ENCODE data around the gene PGC. TPM values are rescaled to one million over a fixed set of nuclear protein-coding genes. Genes with fewer than 3 reads are reported as not detected.

Gene PGC
- total and polyA plus RNA-seq, 5 donors, result 0.42 to 1.00 TPM; not detected in 3

DNA sequence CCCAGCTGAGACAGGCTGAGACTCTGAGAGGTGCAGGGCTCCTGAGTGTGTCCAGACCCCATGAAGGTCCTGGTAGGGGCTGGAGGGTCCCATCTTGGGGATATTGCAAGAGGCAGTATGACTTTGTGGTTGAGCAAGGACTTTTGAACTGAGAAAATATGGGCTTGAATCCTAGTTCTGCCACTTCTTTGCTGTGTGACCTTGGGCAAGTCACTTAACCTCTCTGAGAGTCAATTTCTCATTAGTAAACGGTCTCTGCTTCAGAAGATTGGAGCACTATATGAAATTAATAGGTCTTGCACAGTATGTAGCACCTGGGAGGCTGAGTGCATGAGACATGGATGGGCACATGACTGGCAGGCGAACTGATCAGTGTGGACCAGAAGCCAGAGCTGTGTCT, 54.5 kb downstream of the PGC start:
- Histone ChIP-seq H3K27me3 (ENCODE audit: control insufficient read depth, insufficient read depth) (no peaks in the 10 kb centered on the region), H3K4me3 (ENCODE audit: low read length) (no peak overlapping the region), H3K4me1 (ENCODE audit: control insufficient read depth, insufficient read depth, low read length) (peaks cover 3% of the 10 kb centered on the region), H3K27ac (ENCODE audit: low read length) (no peak overlapping the region), H3K9me3 (ENCODE audit: control insufficient read depth, low read length) (no peaks in the 10 kb centered on the region)
- 94% methylated on average over 2 of the region's 2 CpGs for WGBS
- no peak for ATAC-seq
- intact Hi-C loops (cut with DNase I), result no loop called here
- DNase-seq, result no peak

GRCh38 chr6:41692080-41692675, 55.0 kb downstream of the PGC start:
- Histone ChIP-seq H3K27ac (ENCODE audit: low read length) (no peak overlapping the region), H3K27me3 (ENCODE audit: control insufficient read depth, insufficient read depth) (no peaks in the 10 kb centered on the region), H3K9me3 (ENCODE audit: control insufficient read depth, low read length) (no peaks in the 10 kb centered on the region), H3K4me1 (ENCODE audit: control insufficient read depth, insufficient read depth, low read length) (peaks cover 3% of the 10 kb centered on the region), H3K4me3 (ENCODE audit: low read length) (no peak overlapping the region)
- ATAC-seq (no peak), DNase-seq (no peak)
- intact Hi-C loops (cut with DNase I), result no loop called here

GRCh38 chr6:41691426-41692079, 55.6 kb downstream of the PGC start:
- H3K27ac ChIP-seq (ENCODE audit: low read length), result no peak overlapping the region
- no peak overlapping the region for H3K4me3 ChIP-seq (ENCODE audit: low read length)
- intact Hi-C loops (cut with DNase I), result no loop called here
- WGBS, result 85% methylated on average over 8 of the region's 8 CpGs
- DNase-seq, result peak in 1 of 3 donors; percentile 7
- H3K9me3 ChIP-seq (ENCODE audit: control insufficient read depth, low read length), result no peaks in the 10 kb centered on the region
- peaks cover 3% of the 10 kb centered on the region for H3K4me1 ChIP-seq (ENCODE audit: control insufficient read depth, insufficient read depth, low read length)
- H3K27me3 ChIP-seq (ENCODE audit: control insufficient read depth, insufficient read depth), result no peaks in the 10 kb centered on the region
- no peak for ATAC-seq

- Histone ChIP-seq H3K9me3 (ENCODE audit: control insufficient read depth, low read length) (no peaks in the 10 kb centered on the region), H3K4me3 (ENCODE audit: low read length) (no peak overlapping the region), H3K27ac (ENCODE audit: low read length) (no peak overlapping the region), H3K27me3 (ENCODE audit: control insufficient read depth, insufficient read depth) (no peaks in the 10 kb centered on the region), H3K4me1 (ENCODE audit: control insufficient read depth, insufficient read depth, low read length) (peaks cover 3% of the 10 kb centered on the region)
- DNase-seq (no peak), ATAC-seq (no peak)
- intact Hi-C loops (cut with DNase I), result no loop called here
- WGBS, result 94% methylated on average over 25 of the region's 25 CpGs
Measured at GRCh38 chr6:41690541-41691330, 56.5 kb downstream of the PGC start.

GRCh38 chr6:41689171-41690008, 57.8 kb downstream of the PGC start:
- ATAC-seq, result no peak
- no peak overlapping the region for H3K27ac ChIP-seq (ENCODE audit: low read length)

GRCh38 chr6:41688256-41688965, 58.8 kb downstream of the PGC start:
- ATAC-seq, result no peak
- Histone ChIP-seq H3K9me3 (ENCODE audit: control insufficient read depth, low read length) (no peaks in the 10 kb centered on the region), H3K4me3 (ENCODE audit: low read length) (no peak overlapping the region), H3K27ac (ENCODE audit: low read length) (no peak overlapping the region), H3K27me3 (ENCODE audit: control insufficient read depth, insufficient read depth) (no peaks in the 10 kb centered on the region), H3K4me1 (ENCODE audit: control insufficient read depth, insufficient read depth, low read length) (peaks cover 1% of the 10 kb centered on the region)
- 80% methylated on average over 5 of the region's 5 CpGs for WGBS
- DNase-seq, result no peak
- intact Hi-C loops (cut with DNase I), result loop anchor here (5.0 to 10.0 kb wide), 3 partner anchors 224 to 321 kb away; no protein-coding TSS in a partner anchor

More at GRCh38 chr6:41689171-41690008, 57.8 kb downstream of the PGC start:
- Histone ChIP-seq H3K27me3 (ENCODE audit: control insufficient read depth, insufficient read depth) (no peaks in the 10 kb centered on the region), H3K9me3 (ENCODE audit: control insufficient read depth, low read length) (no peaks in the 10 kb centered on the region), H3K4me1 (ENCODE audit: control insufficient read depth, insufficient read depth, low read length) (peaks cover 3% of the 10 kb centered on the region), H3K4me3 (ENCODE audit: low read length) (no peak overlapping the region)
- peak in 1 of 3 donors; percentile 9 for DNase-seq
- intact Hi-C loops (cut with DNase I), result loop anchor here (5.0 to 10.0 kb wide), 3 partner anchors 225 to 322 kb away; no protein-coding TSS in a partner anchor
- 65% methylated on average over 9 of the region's 9 CpGs for WGBS

- no peaks in the 10 kb centered on the region for H3K9me3 ChIP-seq (ENCODE audit: control insufficient read depth, low read length)
- WGBS, result 77% methylated on average over 9 of the region's 9 CpGs
- H3K4me3 ChIP-seq (ENCODE audit: low read length), result no peak overlapping the region
- no peak overlapping the region for H3K27ac ChIP-seq (ENCODE audit: low read length)
- intact Hi-C loops (cut with DNase I), result loop anchor here (5.0 to 10.0 kb wide), 3 partner anchors 223 to 320 kb away; no protein-coding TSS in a partner anchor
- H3K27me3 ChIP-seq (ENCODE audit: control insufficient read depth, insufficient read depth), result no peaks in the 10 kb centered on the region
- DNase-seq (no peak), ATAC-seq (no peak)
- H3K4me1 ChIP-seq (ENCODE audit: control insufficient read depth, insufficient read depth, low read length), result no peaks in the 10 kb centered on the region
Measured at GRCh38 chr6:41687501-41688175, 59.6 kb downstream of the PGC start.

Other genes starting within 250 kb of the PGC start
- gene FOXP4, start 201.0 kb downstream of the PGC start, total RNA-seq, result 10 to 100 TPM; 21.7 to 22.5 (median 22.1) TPM
- 15.3 TPM for gene FOXP4, start 201.0 kb downstream of the PGC start, polyA plus RNA-seq
- gene MDFI, start 108.9 kb downstream of the PGC start, total RNA-seq, result 10 to 100 TPM in 2 of 4 donors, 1 to 10 TPM in 2; 8.0 to 11.9 (median 10.0) TPM
- gene MDFI, start 108.9 kb downstream of the PGC start, polyA plus RNA-seq, result 4.9 TPM
- gene TFEB, start 11.8 kb downstream of the PGC start, total RNA-seq, result 10 to 100 TPM; 31.6 to 51.1 (median 46.2) TPM
- gene TFEB, start 11.8 kb downstream of the PGC start, polyA plus RNA-seq, result 33.4 TPM
- 1 to 10 TPM; 3.7 to 6.9 (median 4.8) TPM for gene FRS3, start 32.5 kb upstream of the PGC start, total RNA-seq
- 5.5 TPM for gene FRS3, start 32.5 kb upstream of the PGC start, polyA plus RNA-seq
- 1 to 10 TPM; 2.2 to 4.0 (median 3.2) TPM for gene PRICKLE4, start 33.4 kb upstream of the PGC start, total RNA-seq
- gene PRICKLE4, start 33.4 kb upstream of the PGC start, polyA plus RNA-seq, result 1.7 TPM
- gene TOMM6, start 40.3 kb upstream of the PGC start, total RNA-seq, result 100 to 1,000 TPM; 123 to 162 (median 140) TPM
- 228 TPM for gene TOMM6, start 40.3 kb upstream of the PGC start, polyA plus RNA-seq
- gene USP49, start 148.0 kb upstream of the PGC start, total RNA-seq, result 1 to 10 TPM; 1.8 to 2.6 (median 2.3) TPM
- 1.5 TPM for gene USP49, start 148.0 kb upstream of the PGC start, polyA plus RNA-seq
- 10 to 100 TPM; 12.6 to 16.0 (median 14.1) TPM for gene MED20, start 173.7 kb upstream of the PGC start, total RNA-seq
- gene MED20, start 173.7 kb upstream of the PGC start, polyA plus RNA-seq, result 9.4 TPM
- gene BYSL, start 174.1 kb upstream of the PGC start, total RNA-seq, result 10 to 100 TPM in 2 of 4 donors, 1 to 10 TPM in 2; 7.4 to 12.4 (median 9.5) TPM
- 6.5 TPM for gene BYSL, start 174.1 kb upstream of the PGC start, polyA plus RNA-seq
- gene CCND3, start 194.4 kb upstream of the PGC start, total RNA-seq, result 10 to 100 TPM; 52.2 to 62.5 (median 56.6) TPM
- 72.1 TPM for gene CCND3, start 194.4 kb upstream of the PGC start, polyA plus RNA-seq

All from right cardiac atrium (tissue), 5 donors.